HCT116 (cell line): ENCODE measurements around the gene SDK2. TPM values are rescaled to one million over a fixed set of nuclear protein-coding genes. Genes with fewer than 3 reads are reported as not detected.

Source experiments
- ATAC-seq: fragments of 200-7000 bp; cut with Tn5 transposase; 2 replicates; pipeline ENCODE4 v1.9.1; 2020; ENCODE audit warnings: mild to moderate bottlenecking, moderate library complexity
- BruUV-seq: library from RNA; stranded (reverse); fragments of 400-500 nt; replicated peaks from 2 replicates; lab custom pipeline; 2021; lab: Mats Ljungman, UMichigan
- CTCF ChIA-PET: fragments of 300-600 bp; sonication (Branson Sonifier 250); formaldehyde crosslinking; loops from one replicate; lab custom pipeline; 2021; ENCODE audit warnings: antibody characterized with exemption; lab: Charles Lee
- POLR2A ChIA-PET: fragments of 300-600, 350-600 bp; sonication (Branson Sonifier 250); formaldehyde crosslinking; loops from one replicate; lab custom pipeline; 2021; ENCODE audit warnings: antibody characterized with exemption; lab: Charles Lee
- RAD21 ChIA-PET, 2 experiments: fragments of 300-600 bp; sonication (Branson Sonifier 250); formaldehyde crosslinking; loops; one replicate each; lab custom pipeline; 2023; ENCODE audit warnings: low total read pairs in 2 of 2; ENCODE audit not compliant: uncharacterized antibody in 2 of 2, unreplicated experiment in 2 of 2, low non-redundant PET in 1 of 2; lab: Charles Lee
- DNase-seq: peaks from one replicate; pipeline ENCODE4 v3.0.0-alpha.2; 2010; ENCODE audit warnings: low read depth, low spot score
- H2AFZ ChIP-seq: fragments of 200-600 bp; shearing (Covaris generic), sonication (generic); 2 replicates; pipeline ENCODE4 v1.6.1; 2017; ENCODE audit warnings: low read depth, mixed run types, mixed read lengths, antibody characterized with exemption, low read length; ENCODE audit not compliant: poor library complexity, severe bottlenecking
- H3K27ac ChIP-seq: 2 replicates; pipeline ENCODE4 v1.5.1; 2012; ENCODE audit warnings: low read depth, low read length
- H3K27me3 ChIP-seq: fragments of 200-600 bp; sonication (generic); 2 replicates; pipeline ENCODE4 v1.6.1; 2016; ENCODE audit warnings: mixed run types, low read length, mixed read lengths; ENCODE audit not compliant: insufficient read depth
- H3K36me3 ChIP-seq, 2 experiments: fragments of 200-500 bp in 1 of 2; fragments of 200-600 bp in 1 of 2; sonication (Bioruptor generic) in 1 of 2; sonication (generic) in 1 of 2; 2 replicates each; pipeline versions ENCODE4 v1.5.1 to v1.6.1; 2014 to 2016; ENCODE audit warnings: low read length in 2 of 2, inconsistent platforms in 1 of 2, mixed read lengths in 1 of 2, mixed run types in 1 of 2; ENCODE audit not compliant: insufficient read depth in 2 of 2, control insufficient read depth in 1 of 2
- H3K4me1 ChIP-seq, 2 experiments: fragments of 200-600 bp in 1 of 2; sonication (generic) in 1 of 2; 2 replicates each; pipeline versions ENCODE4 v1.5.1 to v1.6.1; 2012 to 2017; ENCODE audit warnings: low read length in 2 of 2, inconsistent platforms in 1 of 2, mild to moderate bottlenecking in 1 of 2, mixed read lengths in 1 of 2, mixed run types in 1 of 2, moderate library complexity in 1 of 2; ENCODE audit not compliant: insufficient read depth in 2 of 2, control insufficient read depth in 1 of 2
- H3K4me2 ChIP-seq: fragments of 200-600 bp; sonication (generic); 2 replicates; pipeline ENCODE4 v1.6.1; 2017; ENCODE audit warnings: mixed run types, low read length, mixed read lengths
- H3K4me3 ChIP-seq, 2 experiments: fragments of 200-600 bp in 1 of 2; sonication (generic) in 1 of 2; replicated peaks in 1 of 2; 2 replicates each; pipeline ENCODE4 v1.5.1; 2011 to 2016; ENCODE audit warnings: low read length in 2 of 2, control low read depth in 1 of 2, low read depth in 1 of 2, mild to moderate bottlenecking in 1 of 2, mixed read lengths in 1 of 2, mixed run types in 1 of 2
- H3K79me2 ChIP-seq: fragments of 200-600 bp; sonication (generic); 2 replicates; pipeline ENCODE4 v1.6.1; 2017; ENCODE audit warnings: mild to moderate bottlenecking, mixed run types, low read length, moderate library complexity, mixed read lengths; ENCODE audit not compliant: insufficient read depth
- H3K9ac ChIP-seq: fragments of 200-600 bp; sonication (generic); 2 replicates; pipeline ENCODE4 v1.6.1; 2016; ENCODE audit warnings: low read length, mixed read lengths
- H3K9me2 ChIP-seq: fragments of 200-600 bp; sonication (generic), shearing (Covaris generic); 2 replicates; pipeline ENCODE4 v1.6.1; 2017; ENCODE audit warnings: mixed run types, mild to moderate bottlenecking, moderate library complexity; ENCODE audit not compliant: insufficient read depth
- H3K9me3 ChIP-seq, 2 experiments: fragments of 200-500 bp in 1 of 2; fragments of 200-600 bp in 1 of 2; sonication (Bioruptor generic) in 1 of 2; sonication (generic) in 1 of 2; 2 replicates each; pipeline ENCODE4 v1.6.1; 2014 to 2017; ENCODE audit warnings: low read length in 2 of 2, mixed read lengths in 2 of 2, inconsistent platforms in 1 of 2, low read depth in 1 of 2, mild to moderate bottlenecking in 1 of 2, mixed run types in 1 of 2, moderate library complexity in 1 of 2; ENCODE audit not compliant: control insufficient read depth in 1 of 2, insufficient read depth in 1 of 2
- H4K20me1 ChIP-seq: fragments of 200-600 bp; sonication (generic), shearing (Covaris generic); 2 replicates; pipeline ENCODE4 v1.6.1; 2017; ENCODE audit warnings: mixed run types, mild to moderate bottlenecking, moderate library complexity; ENCODE audit not compliant: insufficient read depth
- FOSL1 ChIP-seq: IDR thresholded peaks from 2 replicates; pipeline ENCODE4 v1.6.1; 2012; ENCODE audit warnings: low read depth
- POLR2AphosphoS5 ChIP-seq: IDR thresholded peaks from 2 replicates; pipeline ENCODE4 v1.6.1; 2011; ENCODE audit warnings: mild to moderate bottlenecking, low read depth, low read length, moderate library complexity
- SIN3A ChIP-seq: IDR thresholded peaks from 2 replicates; pipeline ENCODE4 v1.6.1; 2012; ENCODE audit warnings: low read depth
- SRF ChIP-seq: IDR thresholded peaks from 2 replicates; pipeline ENCODE4 v1.6.1; 2012; ENCODE audit warnings: low read depth
- ZFX ChIP-seq: fragments of 450-650 bp; IDR thresholded peaks from 2 replicates; pipeline ENCODE4 v1.6.1; 2017
- intact Hi-C: fragments of 100-400 bp; cut with micrococcal nuclease; formaldehyde crosslinking; loops from 2 replicates; pipeline ENCODE4 v1.10.0; 2022
- total RNA-seq: library from RNA; stranded (reverse); gene quantifications from one replicate; pipeline ENCODE4 v1.2.1, GENCODE V29; 2021; ENCODE audit not compliant: unreplicated experiment
- TF ChIP-seq, protein P1 (sequence below): IDR thresholded peaks from 2 replicates; pipeline ENCODE4 v1.6.1; 2012; ENCODE audit warnings: low read depth
- TF ChIP-seq, protein P2 (sequence below): IDR thresholded peaks from 2 replicates; pipeline ENCODE4 v1.6.1; 2012

SDK2 gene
- total RNA-seq, 1 experiment from 2014 or later = 0.10 TPM

DNA sequence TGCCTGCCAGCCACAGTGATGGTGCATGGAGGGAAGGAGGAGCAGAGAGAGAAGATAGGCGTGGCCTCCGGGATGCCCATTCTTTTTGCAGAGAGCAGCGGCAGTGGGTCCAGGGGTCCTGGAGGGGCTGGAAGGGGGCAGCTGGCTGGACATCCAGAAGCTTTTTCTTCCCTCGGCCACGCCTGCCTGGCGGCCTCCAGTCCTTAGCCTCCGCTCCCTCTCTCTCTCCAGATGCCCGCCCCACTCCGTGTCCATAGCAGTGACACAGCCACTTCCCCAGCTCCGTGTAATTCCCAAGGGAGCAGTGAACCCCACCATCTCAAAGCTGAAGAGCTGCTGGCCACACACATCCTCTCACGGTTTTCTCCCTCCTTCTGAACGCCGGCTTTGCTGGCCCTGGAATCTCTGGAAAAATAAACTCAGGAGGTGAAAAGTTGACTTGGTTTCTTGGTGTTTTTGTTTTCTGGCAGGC, 306.2 kb downstream of the SDK2 start:
- peaks cover 11 to 33% of the 10 kb centered on the region in 2 experiments for H3K4me1 ChIP-seq

More for the DNA sequence above, 306.2 kb downstream of the SDK2 start:
- no peak overlapping the region for H3K4me2 ChIP-seq
- no peak overlapping the region for H3K4me3 ChIP-seq
- BruUV-seq = no TSS peak
- H3K9ac ChIP-seq = no peak overlapping the region
- H3K27me3 ChIP-seq = no peaks in the 10 kb centered on the region
- ChIA-PET CTCF (no interaction called here), POLR2A (no interaction called here), RAD21 (no interaction called here)
- H3K9me2 ChIP-seq = no peaks in the 10 kb centered on the region
- intact Hi-C loops = no loop called here
- H3K9me3 ChIP-seq = no peaks in the 10 kb centered on the region
- H3K27ac ChIP-seq = no peak overlapping the region
- DNase-seq (no peak), ATAC-seq (no peak)
- H2AFZ ChIP-seq = no peak overlapping the region
- H4K20me1 ChIP-seq = no peaks in the 10 kb centered on the region
- no peak for TF ChIP-seq POLR2AphosphoS5
- TF ChIP-seq, protein P1, sequence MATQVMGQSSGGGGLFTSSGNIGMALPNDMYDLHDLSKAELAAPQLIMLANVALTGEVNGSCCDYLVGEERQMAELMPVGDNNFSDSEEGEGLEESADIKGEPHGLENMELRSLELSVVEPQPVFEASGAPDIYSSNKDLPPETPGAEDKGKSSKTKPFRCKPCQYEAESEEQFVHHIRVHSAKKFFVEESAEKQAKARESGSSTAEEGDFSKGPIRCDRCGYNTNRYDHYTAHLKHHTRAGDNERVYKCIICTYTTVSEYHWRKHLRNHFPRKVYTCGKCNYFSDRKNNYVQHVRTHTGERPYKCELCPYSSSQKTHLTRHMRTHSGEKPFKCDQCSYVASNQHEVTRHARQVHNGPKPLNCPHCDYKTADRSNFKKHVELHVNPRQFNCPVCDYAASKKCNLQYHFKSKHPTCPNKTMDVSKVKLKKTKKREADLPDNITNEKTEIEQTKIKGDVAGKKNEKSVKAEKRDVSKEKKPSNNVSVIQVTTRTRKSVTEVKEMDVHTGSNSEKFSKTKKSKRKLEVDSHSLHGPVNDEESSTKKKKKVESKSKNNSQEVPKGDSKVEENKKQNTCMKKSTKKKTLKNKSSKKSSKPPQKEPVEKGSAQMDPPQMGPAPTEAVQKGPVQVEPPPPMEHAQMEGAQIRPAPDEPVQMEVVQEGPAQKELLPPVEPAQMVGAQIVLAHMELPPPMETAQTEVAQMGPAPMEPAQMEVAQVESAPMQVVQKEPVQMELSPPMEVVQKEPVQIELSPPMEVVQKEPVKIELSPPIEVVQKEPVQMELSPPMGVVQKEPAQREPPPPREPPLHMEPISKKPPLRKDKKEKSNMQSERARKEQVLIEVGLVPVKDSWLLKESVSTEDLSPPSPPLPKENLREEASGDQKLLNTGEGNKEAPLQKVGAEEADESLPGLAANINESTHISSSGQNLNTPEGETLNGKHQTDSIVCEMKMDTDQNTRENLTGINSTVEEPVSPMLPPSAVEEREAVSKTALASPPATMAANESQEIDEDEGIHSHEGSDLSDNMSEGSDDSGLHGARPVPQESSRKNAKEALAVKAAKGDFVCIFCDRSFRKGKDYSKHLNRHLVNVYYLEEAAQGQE = no peak
- TF ChIP-seq ZFX = no peak
- TF ChIP-seq, protein P2, sequence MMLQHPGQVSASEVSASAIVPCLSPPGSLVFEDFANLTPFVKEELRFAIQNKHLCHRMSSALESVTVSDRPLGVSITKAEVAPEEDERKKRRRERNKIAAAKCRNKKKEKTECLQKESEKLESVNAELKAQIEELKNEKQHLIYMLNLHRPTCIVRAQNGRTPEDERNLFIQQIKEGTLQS = no peak
- no peak for TF ChIP-seq SRF
- TF ChIP-seq SIN3A = no peak
- no peak for TF ChIP-seq FOSL1
- no peaks in the 10 kb centered on the region for H3K79me2 ChIP-seq
- H3K36me3 ChIP-seq = no peaks in the 10 kb centered on the region
